HCT116 (cell line): ENCODE data around the gene ILDR1. TPM values are rescaled to one million over a fixed set of nuclear protein-coding genes. Genes with fewer than 3 reads are reported as not detected.

ENCODE experiments used
- ATAC-seq: fragments of 200-7000 bp; cut with Tn5 transposase; 2 replicates; pipeline ENCODE4 v1.9.1; 2020; ENCODE audit warnings: mild to moderate bottlenecking, moderate library complexity
- BruUV-seq: library from RNA; stranded (reverse); fragments of 400-500 nt; replicated peaks from 2 replicates; lab custom pipeline; 2021; lab: Mats Ljungman, UMichigan
- CTCF ChIA-PET: fragments of 300-600 bp; sonication (Branson Sonifier 250); formaldehyde crosslinking; loops from one replicate; lab custom pipeline; 2021; ENCODE audit warnings: antibody characterized with exemption; lab: Charles Lee
- POLR2A ChIA-PET: fragments of 300-600, 350-600 bp; sonication (Branson Sonifier 250); formaldehyde crosslinking; loops from one replicate; lab custom pipeline; 2021; ENCODE audit warnings: antibody characterized with exemption; lab: Charles Lee
- RAD21 ChIA-PET, 2 experiments: fragments of 300-600 bp; sonication (Branson Sonifier 250); formaldehyde crosslinking; loops; one replicate each; lab custom pipeline; 2023; ENCODE audit warnings: low total read pairs in 2 of 2; ENCODE audit not compliant: uncharacterized antibody in 2 of 2, unreplicated experiment in 2 of 2, low non-redundant PET in 1 of 2; lab: Charles Lee
- DNase-seq: peaks from one replicate; pipeline ENCODE4 v3.0.0-alpha.2; 2010; ENCODE audit warnings: low read depth, low spot score
- H2AFZ ChIP-seq: fragments of 200-600 bp; shearing (Covaris generic), sonication (generic); 2 replicates; pipeline ENCODE4 v1.6.1; 2017; ENCODE audit warnings: low read depth, mixed run types, mixed read lengths, antibody characterized with exemption, low read length; ENCODE audit not compliant: poor library complexity, severe bottlenecking
- H3K27ac ChIP-seq: 2 replicates; pipeline ENCODE4 v1.5.1; 2012; ENCODE audit warnings: low read depth, low read length
- H3K27me3 ChIP-seq: fragments of 200-600 bp; sonication (generic); 2 replicates; pipeline ENCODE4 v1.6.1; 2016; ENCODE audit warnings: mixed run types, low read length, mixed read lengths; ENCODE audit not compliant: insufficient read depth
- H3K36me3 ChIP-seq, 2 experiments: fragments of 200-500 bp in 1 of 2; fragments of 200-600 bp in 1 of 2; sonication (Bioruptor generic) in 1 of 2; sonication (generic) in 1 of 2; 2 replicates each; pipeline versions ENCODE4 v1.5.1 to v1.6.1; 2014 to 2016; ENCODE audit warnings: low read length in 2 of 2, inconsistent platforms in 1 of 2, mixed read lengths in 1 of 2, mixed run types in 1 of 2; ENCODE audit not compliant: insufficient read depth in 2 of 2, control insufficient read depth in 1 of 2
- H3K4me1 ChIP-seq, 2 experiments: fragments of 200-600 bp in 1 of 2; sonication (generic) in 1 of 2; 2 replicates each; pipeline versions ENCODE4 v1.5.1 to v1.6.1; 2012 to 2017; ENCODE audit warnings: low read length in 2 of 2, inconsistent platforms in 1 of 2, mild to moderate bottlenecking in 1 of 2, mixed read lengths in 1 of 2, mixed run types in 1 of 2, moderate library complexity in 1 of 2; ENCODE audit not compliant: insufficient read depth in 2 of 2, control insufficient read depth in 1 of 2
- H3K4me2 ChIP-seq: fragments of 200-600 bp; sonication (generic); 2 replicates; pipeline ENCODE4 v1.6.1; 2017; ENCODE audit warnings: mixed run types, low read length, mixed read lengths
- H3K4me3 ChIP-seq, 2 experiments: fragments of 200-600 bp in 1 of 2; sonication (generic) in 1 of 2; replicated peaks in 1 of 2; 2 replicates each; pipeline ENCODE4 v1.5.1; 2011 to 2016; ENCODE audit warnings: low read length in 2 of 2, control low read depth in 1 of 2, low read depth in 1 of 2, mild to moderate bottlenecking in 1 of 2, mixed read lengths in 1 of 2, mixed run types in 1 of 2
- H3K79me2 ChIP-seq: fragments of 200-600 bp; sonication (generic); 2 replicates; pipeline ENCODE4 v1.6.1; 2017; ENCODE audit warnings: mild to moderate bottlenecking, mixed run types, low read length, moderate library complexity, mixed read lengths; ENCODE audit not compliant: insufficient read depth
- H3K9ac ChIP-seq: fragments of 200-600 bp; sonication (generic); 2 replicates; pipeline ENCODE4 v1.6.1; 2016; ENCODE audit warnings: low read length, mixed read lengths
- H3K9me2 ChIP-seq: fragments of 200-600 bp; sonication (generic), shearing (Covaris generic); 2 replicates; pipeline ENCODE4 v1.6.1; 2017; ENCODE audit warnings: mixed run types, mild to moderate bottlenecking, moderate library complexity; ENCODE audit not compliant: insufficient read depth
- H3K9me3 ChIP-seq, 2 experiments: fragments of 200-500 bp in 1 of 2; fragments of 200-600 bp in 1 of 2; sonication (Bioruptor generic) in 1 of 2; sonication (generic) in 1 of 2; 2 replicates each; pipeline ENCODE4 v1.6.1; 2014 to 2017; ENCODE audit warnings: low read length in 2 of 2, mixed read lengths in 2 of 2, inconsistent platforms in 1 of 2, low read depth in 1 of 2, mild to moderate bottlenecking in 1 of 2, mixed run types in 1 of 2, moderate library complexity in 1 of 2; ENCODE audit not compliant: control insufficient read depth in 1 of 2, insufficient read depth in 1 of 2
- H4K20me1 ChIP-seq: fragments of 200-600 bp; sonication (generic), shearing (Covaris generic); 2 replicates; pipeline ENCODE4 v1.6.1; 2017; ENCODE audit warnings: mixed run types, mild to moderate bottlenecking, moderate library complexity; ENCODE audit not compliant: insufficient read depth
- CEBPB ChIP-seq: IDR thresholded peaks from 2 replicates; pipeline ENCODE4 v1.6.1; 2012; ENCODE audit warnings: low read depth
- CTCF ChIP-seq, 3 experiments: fragments of 200-600 bp in 1 of 3; sonication (generic) in 1 of 3; IDR thresholded peaks in 2 of 3; conservative IDR thresholded peaks in 1 of 3; 2 replicates each; pipeline ENCODE4 v1.5.1; 2012 to 2017; ENCODE audit warnings: low read depth in 2 of 3, low read length in 2 of 3, antibody characterized with exemption in 1 of 3, borderline replicate concordance in 1 of 3, control low read depth in 1 of 3, mild to moderate bottlenecking in 1 of 3, mixed read lengths in 1 of 3, mixed run types in 1 of 3, moderate library complexity in 1 of 3; ENCODE audit not compliant: insufficient read depth in 1 of 3
- EGR1 ChIP-seq: IDR thresholded peaks from 2 replicates; pipeline ENCODE4 v1.6.1; 2012; ENCODE audit warnings: low read depth
- ELF1 ChIP-seq: IDR thresholded peaks from 2 replicates; pipeline ENCODE4 v1.6.1; 2012; ENCODE audit warnings: low read depth, borderline replicate concordance
- EZH2 ChIP-seq: fragments of 200-600 bp; sonication (generic); IDR thresholded peaks from 2 replicates; pipeline ENCODE4 v1.6.1; 2017; ENCODE audit warnings: antibody characterized with exemption, mixed run types
- EZH2phosphoT487 ChIP-seq: fragments of 200-600 bp; IDR thresholded peaks from 2 replicates; pipeline ENCODE4 v1.6.1; 2018; ENCODE audit warnings: antibody characterized with exemption, borderline replicate concordance
- FOSL1 ChIP-seq: IDR thresholded peaks from 2 replicates; pipeline ENCODE4 v1.6.1; 2012; ENCODE audit warnings: low read depth
- JUND ChIP-seq: IDR thresholded peaks from 2 replicates; pipeline ENCODE4 v1.6.1; 2012
- MAX ChIP-seq: IDR thresholded peaks from 2 replicates; pipeline ENCODE4 v1.6.1; 2012
- POLR2A ChIP-seq: IDR thresholded peaks from 2 replicates; pipeline ENCODE4 v1.7.0; 2011; ENCODE audit warnings: borderline replicate concordance; ENCODE audit not compliant: insufficient read depth, insufficient read length; ENCODE audit errors: extremely low read depth
- POLR2AphosphoS5 ChIP-seq: IDR thresholded peaks from 2 replicates; pipeline ENCODE4 v1.6.1; 2011; ENCODE audit warnings: mild to moderate bottlenecking, low read depth, low read length, moderate library complexity
- RAD21 ChIP-seq: IDR thresholded peaks from 2 replicates; pipeline ENCODE4 v1.6.1; 2012; ENCODE audit warnings: low read depth, mild to moderate bottlenecking
- REST ChIP-seq: IDR thresholded peaks from 2 replicates; pipeline ENCODE4 v1.6.1; 2012; ENCODE audit warnings: low read depth
- SP1 ChIP-seq: IDR thresholded peaks from 2 replicates; pipeline ENCODE4 v1.6.1; 2012; ENCODE audit warnings: low read depth
- SRF ChIP-seq: IDR thresholded peaks from 2 replicates; pipeline ENCODE4 v1.6.1; 2012; ENCODE audit warnings: low read depth
- TCF7L2 ChIP-seq: IDR thresholded peaks from 2 replicates; pipeline ENCODE4 v1.7.0; 2011; ENCODE audit warnings: borderline replicate concordance, inconsistent platforms; ENCODE audit not compliant: insufficient read depth, insufficient read length; ENCODE audit errors: extremely low read depth
- ZNF274 ChIP-seq: fragments of 200-500 bp; sonication (Bioruptor generic); IDR thresholded peaks from 2 replicates; pipeline ENCODE4 v1.6.1; 2014; ENCODE audit warnings: mild to moderate bottlenecking, low read depth, low read length, inconsistent platforms
- intact Hi-C: fragments of 100-400 bp; cut with micrococcal nuclease; formaldehyde crosslinking; loops from 2 replicates; pipeline ENCODE4 v1.10.0; 2022
- total RNA-seq: library from RNA; stranded (reverse); gene quantifications from one replicate; pipeline ENCODE4 v1.2.1, GENCODE V29; 2021; ENCODE audit not compliant: unreplicated experiment

ILDR1 gene
- total RNA-seq, 1 experiment from 2014 or later: 2.9 TPM

GRCh38 chr3:121951291-121951919 is 70.6 kb downstream of the ILDR1 start:
- CTCF ChIA-PET: no interaction called here

GRCh38 chr3:121948641-121949040 is 73.4 kb downstream of the ILDR1 start:
- Histone ChIP-seq H3K36me3 (no peaks in the 10 kb centered on the region), H3K79me2 (no peaks in the 10 kb centered on the region), H3K4me2 (no peak overlapping the region), H3K9me2 (no peaks in the 10 kb centered on the region), H3K27me3 (no peaks in the 10 kb centered on the region), H3K9ac (no peak overlapping the region), H3K4me1 (no peaks in the 10 kb centered on the region), H2AFZ (no peak overlapping the region), H4K20me1 (no peaks in the 10 kb centered on the region), H3K9me3 (no peaks in the 10 kb centered on the region), H3K4me3 (no peak overlapping the region), H3K27ac (no peak overlapping the region)
- intact Hi-C loops: no loop called here
- ATAC-seq (no peak), DNase-seq (no peak)
- CTCF ChIA-PET: no interaction called here
- BruUV-seq: no TSS peak
- no peak for TF ChIP-seq CTCF (IDR thresholded peaks at IDR 0.05 in 2 of 3, conservative IDR thresholded peaks at IDR 0.05 in 1 of 3; ENCODE audit: borderline replicate concordance in 1 of 3, insufficient read depth in 1 of 3, low read depth in 2 of 3, low read length in 2 of 3)
- TF ChIP-seq EZH2: no peak
- no peak for TF ChIP-seq EZH2phosphoT487
- TF ChIP-seq POLR2AphosphoS5: no peak
- no peak for TF ChIP-seq JUND
- TF ChIP-seq REST: no peak
- no peak for TF ChIP-seq TCF7L2
- no peak for TF ChIP-seq EGR1
- TF ChIP-seq ZNF274: no peak
- no peak for TF ChIP-seq FOSL1
- TF ChIP-seq MAX: no peak
- no peak for TF ChIP-seq SRF
- POLR2A ChIA-PET: no interaction called here
- RAD21 ChIA-PET: no interaction called here

More at GRCh38 chr3:121951291-121951919, 70.6 kb downstream of the ILDR1 start:
- Histone ChIP-seq H3K4me3 (no peak overlapping the region), H4K20me1 (no peaks in the 10 kb centered on the region), H3K9ac (no peak overlapping the region), H3K4me2 (no peak overlapping the region), H3K36me3 (no peaks in the 10 kb centered on the region), H3K9me2 (no peaks in the 10 kb centered on the region), H2AFZ (no peak overlapping the region), H3K27me3 (no peaks in the 10 kb centered on the region), H3K27ac (no peak overlapping the region), H3K79me2 (no peaks in the 10 kb centered on the region), H3K4me1 (no peaks in the 10 kb centered on the region), H3K9me3 (no peaks in the 10 kb centered on the region)
- intact Hi-C loops: no loop called here
- BruUV-seq: no TSS peak
- RAD21 ChIA-PET: no interaction called here
- ATAC-seq: no peak
- POLR2A ChIA-PET: no interaction called here
- no peak for DNase-seq
- TF ChIP-seq SP1: no peak
- TF ChIP-seq SRF: no peak
- TF ChIP-seq RAD21: no peak
- no peak for TF ChIP-seq CEBPB
- TF ChIP-seq ELF1: no peak
- no peak for TF ChIP-seq FOSL1
- no peak for TF ChIP-seq TCF7L2
- no peak for TF ChIP-seq POLR2A
